Peyer's patch (tissue), 4 donors: ENCODE results near the gene TMEM106C.

ENCODE experiments used
- CTCF ChIP-seq, 6 experiments: fragments of 450-650 bp in 4 of 6; fragments of 200-600 bp in 2 of 6; sonication (generic) in 1 of 6; IDR thresholded peaks; one replicate each; pipeline ENCODE4 v1.5.1; 2017 to 2019; ENCODE audit warnings: antibody characterized with exemption in 6 of 6, mild to moderate bottlenecking in 3 of 6, moderate library complexity in 1 of 6
- POLR2A ChIP-seq, 2 donors: fragments of 450-650 bp; IDR thresholded peaks; one replicate each; pipeline ENCODE4 v1.5.1; 2017; ENCODE audit warnings: antibody characterized with exemption in 2 of 2, mild to moderate bottlenecking in 2 of 2, moderate library complexity in 2 of 2

GRCh38 chr12:48013287-48013686, 49.9 kb downstream of the TMEM106C start:
- no peak for TF ChIP-seq CTCF (IDR thresholded peaks at IDR 0.05)
- TF ChIP-seq POLR2A (IDR thresholded peaks at IDR 0.05) = no peak
